Type B pancreatic cell (in vitro differentiated cells): Measurements from ENCODE around the gene PPAN. TPM values are rescaled to one million over a fixed set of nuclear protein-coding genes. Genes with fewer than 3 reads are reported as not detected.

Experiments used
- DNase-seq: peaks from one replicate; pipeline ENCODE4 v3.0.0; 2021; ENCODE audit warnings: mixed read lengths; ENCODE audit not compliant: unreplicated experiment; ENCODE audit errors: extremely low spot score
- H3K27ac Mint-ChIP-seq: 2 replicates; pipeline ENCODE4 v1.8.0; 2021; ENCODE audit warnings: mild to moderate bottlenecking, mixed read lengths
- H3K27me3 Mint-ChIP-seq: 2 replicates; pipeline ENCODE4 v1.8.0; 2021; ENCODE audit warnings: mixed read lengths
- H3K36me3 Mint-ChIP-seq: 2 replicates; pipeline ENCODE4 v1.8.0; 2021; ENCODE audit warnings: mixed read lengths
- H3K4me1 Mint-ChIP-seq: one replicate; pipeline ENCODE4 v1.8.0; 2021; ENCODE audit warnings: mixed read lengths; ENCODE audit not compliant: unreplicated experiment
- H3K4me3 Mint-ChIP-seq: 2 replicates; pipeline ENCODE4 v1.8.0; 2021; ENCODE audit warnings: mild to moderate bottlenecking, mixed read lengths
- H3K9me3 Mint-ChIP-seq: 2 replicates; pipeline ENCODE4 v1.8.0; 2021; ENCODE audit warnings: mixed read lengths
- total RNA-seq: library from RNA; stranded (reverse); gene quantifications from 2 replicates; pipeline ENCODE4 v1.2.1, GENCODE V29; 2021; ENCODE audit warnings: low replicate concordance
- TF ChIP-seq, protein P1 (sequence below): fragments of 200-600 bp; sonication (generic); conservative IDR thresholded peaks from 2 replicates; pipeline ENCODE4 v1.5.0; 2021; ENCODE audit warnings: antibody characterized with exemption, mild to moderate bottlenecking

Gene PPAN
- total RNA-seq, 1 donor from 2014 or later: 62.4 TPM

DNA sequence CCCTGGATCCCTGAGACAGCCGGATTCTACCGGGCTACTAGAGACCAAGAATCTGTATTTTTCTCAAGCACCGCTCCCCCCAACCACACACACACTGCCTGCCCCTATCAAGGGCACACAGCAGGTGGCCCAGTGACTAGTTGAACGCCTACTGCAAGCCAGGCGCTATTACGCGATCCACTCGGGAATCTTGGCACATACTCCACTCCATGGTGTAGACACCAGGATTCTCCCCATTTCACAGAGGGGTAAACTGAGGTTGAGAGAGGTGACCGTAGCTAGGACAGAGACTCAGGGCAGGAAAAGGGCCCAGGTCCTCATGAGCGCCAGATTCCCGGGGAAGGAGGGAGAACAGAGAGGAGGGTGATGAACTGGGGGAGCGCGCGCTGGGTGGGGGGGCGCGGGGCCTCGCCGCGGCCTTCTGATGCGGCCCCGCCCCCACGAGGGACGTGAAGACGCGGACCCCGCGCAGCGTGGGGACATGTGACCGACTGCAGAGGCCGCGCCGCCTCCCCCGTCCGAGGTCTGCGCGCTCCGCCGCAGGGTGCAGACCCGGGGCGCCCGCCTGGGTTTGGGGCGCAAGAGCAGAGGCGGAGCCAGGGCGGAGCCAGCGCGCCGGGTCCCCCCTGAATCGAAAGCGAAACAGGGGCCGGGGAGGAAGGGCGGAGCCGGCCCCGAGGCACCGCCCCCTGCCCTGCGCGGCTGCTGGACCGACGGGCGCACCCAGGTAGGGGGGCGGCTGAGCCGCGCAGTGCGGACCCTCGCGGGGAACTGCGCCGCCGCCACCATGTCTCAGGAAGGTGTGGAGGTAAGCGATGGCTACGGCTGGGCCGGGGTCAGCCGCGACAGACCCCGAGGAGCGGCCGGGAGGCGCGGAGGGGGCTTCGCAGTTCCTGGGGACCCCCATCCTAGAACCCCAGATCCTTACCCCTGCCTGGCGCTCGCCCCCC is 20.2 kb upstream of the PPAN start, which contains the start of gene SHFL:
TSS of gene SHFL (plus strand) at position 677 of the 950 bp plus-strand sequence. CDS start at position 788, 111 bp downstream.
- Mint-ChIP-seq H3K4me1 (no peaks in the 10 kb centered on the region), H3K9me3 (no peaks in the 10 kb centered on the region), H3K27ac (no peak within 1 kb of the TSS), H3K27me3 (peaks cover 21% of the 10 kb centered on the region), H3K36me3 (no peaks in the 10 kb centered on the region), H3K4me3 (peak within 1 kb of the TSS; percentile 90)
- TF ChIP-seq, protein P1, sequence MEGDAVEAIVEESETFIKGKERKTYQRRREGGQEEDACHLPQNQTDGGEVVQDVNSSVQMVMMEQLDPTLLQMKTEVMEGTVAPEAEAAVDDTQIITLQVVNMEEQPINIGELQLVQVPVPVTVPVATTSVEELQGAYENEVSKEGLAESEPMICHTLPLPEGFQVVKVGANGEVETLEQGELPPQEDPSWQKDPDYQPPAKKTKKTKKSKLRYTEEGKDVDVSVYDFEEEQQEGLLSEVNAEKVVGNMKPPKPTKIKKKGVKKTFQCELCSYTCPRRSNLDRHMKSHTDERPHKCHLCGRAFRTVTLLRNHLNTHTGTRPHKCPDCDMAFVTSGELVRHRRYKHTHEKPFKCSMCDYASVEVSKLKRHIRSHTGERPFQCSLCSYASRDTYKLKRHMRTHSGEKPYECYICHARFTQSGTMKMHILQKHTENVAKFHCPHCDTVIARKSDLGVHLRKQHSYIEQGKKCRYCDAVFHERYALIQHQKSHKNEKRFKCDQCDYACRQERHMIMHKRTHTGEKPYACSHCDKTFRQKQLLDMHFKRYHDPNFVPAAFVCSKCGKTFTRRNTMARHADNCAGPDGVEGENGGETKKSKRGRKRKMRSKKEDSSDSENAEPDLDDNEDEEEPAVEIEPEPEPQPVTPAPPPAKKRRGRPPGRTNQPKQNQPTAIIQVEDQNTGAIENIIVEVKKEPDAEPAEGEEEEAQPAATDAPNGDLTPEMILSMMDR: no peak
- DNase-seq: no peak

DNA sequence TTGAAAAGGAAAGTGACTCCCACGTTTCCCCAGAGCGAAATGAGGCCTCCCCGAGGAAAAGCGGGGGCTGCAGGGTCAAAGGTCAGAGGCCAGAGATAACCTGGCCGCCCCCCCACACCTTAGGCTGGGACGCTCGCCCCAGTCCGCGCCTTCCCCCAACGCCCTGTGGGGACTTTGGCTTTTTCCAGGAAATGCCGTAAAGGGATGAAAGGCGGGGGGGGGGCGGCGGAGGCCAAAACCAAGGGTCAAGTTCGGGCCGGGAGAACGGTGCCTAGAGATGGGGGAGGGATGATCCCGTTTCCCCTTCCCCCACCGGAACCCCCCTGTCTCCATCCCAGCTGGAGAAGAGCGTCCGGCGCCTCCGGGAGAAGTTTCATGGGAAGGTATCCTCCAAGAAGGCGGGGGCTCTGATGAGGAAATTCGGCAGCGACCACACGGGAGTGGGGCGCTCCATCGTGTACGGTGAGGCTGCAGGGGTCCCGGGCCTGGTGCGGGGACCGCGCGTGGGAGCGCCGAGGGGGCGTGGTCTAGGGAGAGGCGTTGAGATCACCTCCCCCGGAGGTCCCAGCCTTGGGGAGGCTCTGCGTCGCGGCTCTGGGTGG is 19.5 kb upstream of the PPAN start:
- no peaks in the 10 kb centered on the region for H3K4me1 Mint-ChIP-seq
- no peaks in the 10 kb centered on the region for H3K9me3 Mint-ChIP-seq
- TF ChIP-seq, protein P1: no peak
- peak overlapping the region; percentile 76 for H3K4me3 Mint-ChIP-seq
- H3K27ac Mint-ChIP-seq: no peak overlapping the region
- DNase-seq: no peak
- peaks cover 21% of the 10 kb centered on the region for H3K27me3 Mint-ChIP-seq
- H3K36me3 Mint-ChIP-seq: peaks cover 2% of the 10 kb centered on the region

DNA sequence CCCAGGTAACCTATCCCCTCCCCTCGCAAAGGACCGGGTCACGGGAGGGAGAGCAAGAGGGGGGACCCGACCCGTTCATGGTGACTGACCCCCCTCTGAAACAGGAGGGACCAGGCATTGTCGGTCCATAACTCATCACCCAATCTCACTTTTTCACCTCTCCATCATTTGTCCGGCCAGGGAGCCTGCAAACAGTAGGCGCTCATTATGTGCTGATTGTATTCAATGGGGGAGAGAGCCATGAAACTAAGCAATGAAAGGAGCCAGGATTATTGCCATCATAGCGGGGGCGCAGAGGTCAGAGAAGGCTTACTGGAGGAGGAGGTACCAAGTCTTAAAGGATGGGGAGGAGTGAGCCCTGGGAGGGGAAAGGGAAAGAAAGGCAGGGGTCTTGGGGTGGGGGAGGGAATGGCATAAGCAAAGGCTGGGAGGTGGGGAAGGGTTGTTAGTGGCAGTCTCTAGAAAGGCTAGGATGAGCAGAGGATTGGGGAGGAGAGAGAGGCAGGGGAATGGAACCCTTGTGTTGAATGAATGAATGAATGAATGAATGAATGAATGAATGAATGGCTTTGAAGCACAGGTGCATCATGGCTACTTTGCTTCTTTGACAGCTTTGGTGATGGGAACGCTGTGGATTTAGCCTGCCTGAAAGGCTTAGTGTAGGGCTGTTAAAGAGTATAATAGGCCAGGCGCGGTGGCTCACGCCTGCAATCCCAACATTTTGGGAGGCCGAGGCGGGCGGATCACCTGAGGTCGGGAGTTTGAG is 18.7 kb upstream of the PPAN start:
- TF ChIP-seq, protein P1: no peak
- H3K27ac Mint-ChIP-seq: no peak overlapping the region
- peak overlapping the region; percentile 76 for H3K4me3 Mint-ChIP-seq
- H3K9me3 Mint-ChIP-seq: no peaks in the 10 kb centered on the region
- peaks cover 5% of the 10 kb centered on the region for H3K36me3 Mint-ChIP-seq
- H3K4me1 Mint-ChIP-seq: no peaks in the 10 kb centered on the region
- H3K27me3 Mint-ChIP-seq: peaks cover 21% of the 10 kb centered on the region
- DNase-seq: no peak

DNA sequence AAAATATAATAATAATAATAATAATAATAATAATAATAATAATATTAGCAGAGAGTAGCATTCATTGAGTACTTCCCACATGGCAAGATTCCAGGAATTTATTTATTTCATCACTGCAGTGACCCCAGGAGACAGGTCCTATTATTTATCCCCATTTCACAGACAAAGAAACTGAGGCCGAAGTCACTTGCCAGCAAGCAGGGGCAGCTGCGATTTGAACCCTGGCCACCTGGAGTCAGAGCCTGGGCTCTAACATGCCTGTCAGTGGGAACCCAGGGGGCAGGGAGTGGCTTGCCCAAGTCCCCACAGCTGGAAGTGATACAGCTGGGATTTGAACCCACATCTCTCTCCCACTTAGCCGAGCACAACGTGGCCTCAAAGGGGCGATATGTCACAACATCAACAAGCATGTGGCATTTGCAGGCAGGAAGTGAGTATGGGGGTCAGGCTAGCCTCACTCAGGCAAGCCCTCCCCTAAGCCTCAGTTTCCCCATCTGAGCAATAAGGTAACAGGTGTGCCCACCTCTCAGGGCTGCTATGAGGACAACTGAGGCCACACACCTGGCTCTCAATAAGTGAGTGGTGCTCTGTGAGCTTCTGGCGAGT is 17.1 kb upstream of the PPAN start:
- Mint-ChIP-seq H3K9me3 (no peaks in the 10 kb centered on the region), H3K36me3 (peaks cover 5% of the 10 kb centered on the region), H3K4me3 (no peak overlapping the region), H3K4me1 (no peaks in the 10 kb centered on the region), H3K27ac (no peak overlapping the region), H3K27me3 (peaks cover 17% of the 10 kb centered on the region)
- no peak for DNase-seq
- TF ChIP-seq, protein P1: no peak

DNA sequence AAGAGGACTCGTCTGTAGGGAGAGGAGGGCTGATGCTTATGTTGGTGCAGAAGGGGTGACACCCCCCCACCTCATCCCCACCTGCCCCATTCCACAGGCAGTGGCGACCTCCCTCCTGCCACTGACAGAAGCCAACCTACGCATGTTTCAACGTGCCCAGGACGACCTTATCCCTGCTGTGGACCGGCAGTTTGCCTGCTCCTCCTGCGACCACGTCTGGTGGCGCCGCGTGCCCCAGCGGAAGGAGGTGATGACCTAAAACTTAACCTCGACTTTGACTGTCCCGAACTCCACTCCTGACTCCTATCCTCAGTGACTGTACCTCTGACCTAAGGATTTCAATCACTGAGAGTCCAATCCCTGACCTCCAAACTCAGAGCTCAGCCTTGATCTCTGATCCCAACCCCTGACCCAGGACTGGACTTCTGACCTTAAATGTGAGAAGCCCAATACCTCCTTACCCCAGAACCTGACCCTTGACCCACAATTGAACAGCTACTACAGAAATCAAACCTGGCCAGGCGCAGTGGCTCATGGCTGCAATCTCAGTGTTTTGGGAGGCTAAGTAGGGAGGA is 16.3 kb upstream of the PPAN start:
- H3K36me3 Mint-ChIP-seq: peaks cover 5% of the 10 kb centered on the region
- no peaks in the 10 kb centered on the region for H3K9me3 Mint-ChIP-seq
- DNase-seq: no peak
- H3K4me3 Mint-ChIP-seq: no peak overlapping the region
- TF ChIP-seq, protein P1: no peak
- H3K27me3 Mint-ChIP-seq: peaks cover 15% of the 10 kb centered on the region
- no peaks in the 10 kb centered on the region for H3K4me1 Mint-ChIP-seq
- no peak overlapping the region for H3K27ac Mint-ChIP-seq
